CD14-positive monocyte (primary cell): ENCODE data around the gene SLC6A18. TPM values are rescaled to one million over a fixed set of nuclear protein-coding genes. Genes with fewer than 3 reads are reported as not detected.
"Not testable (repeated sequence)": the region's sequence is repeated elsewhere in the genome, so short reads cannot be mapped to it uniquely, and the experiment has no call there.

Source experiments
- DNase-seq, 3 donors: peaks; one replicate each; pipeline ENCODE4 v3.0.0-alpha.2; 2011 to 2022
- H2AFZ ChIP-seq: 2 replicates; pipeline ENCODE4 v1.6.0; 2012; ENCODE audit warnings: mild to moderate bottlenecking, low read depth, low read length, inconsistent platforms; ENCODE audit not compliant: insufficient read depth, poor library complexity, severe bottlenecking
- H3K27ac ChIP-seq, 2 donors: 1 replicate in 1 of 2; 2 replicates in 1 of 2; pipeline ENCODE4 v1.5.1; 2012 to 2013; ENCODE audit warnings: low read length in 2 of 2, control low read depth in 1 of 2, inconsistent platforms in 1 of 2, low read depth in 1 of 2, mild to moderate bottlenecking in 1 of 2
- H3K27me3 ChIP-seq, 2 donors: one replicate each; pipeline versions ENCODE4 v1.6.0 to v1.6.1; 2011 to 2013; ENCODE audit warnings: low read length in 2 of 2; ENCODE audit not compliant: control insufficient read depth in 2 of 2, insufficient read depth in 2 of 2
- H3K36me3 ChIP-seq, 2 donors: replicated peaks in 1 of 2; 1 replicate in 1 of 2; 2 replicates in 1 of 2; pipeline versions ENCODE4 v1.5.1 to v1.6.1; 2012 to 2013; ENCODE audit warnings: low read length in 2 of 2, control low read depth in 1 of 2, inconsistent platforms in 1 of 2, mild to moderate bottlenecking in 1 of 2; ENCODE audit not compliant: insufficient read depth in 2 of 2, control insufficient read depth in 1 of 2
- H3K4me1 ChIP-seq, 2 donors: 1 replicate in 1 of 2; 2 replicates in 1 of 2; pipeline versions ENCODE4 v1.5.1 to v1.6.1; 2012 to 2013; ENCODE audit warnings: low read length in 2 of 2, control low read depth in 1 of 2, inconsistent platforms in 1 of 2, mild to moderate bottlenecking in 1 of 2, moderate library complexity in 1 of 2; ENCODE audit not compliant: insufficient read depth in 2 of 2, control insufficient read depth in 1 of 2
- H3K4me2 ChIP-seq: replicated peaks from 2 replicates; pipeline ENCODE3; 2012; ENCODE audit warnings: low read length, moderate library complexity, mild to moderate bottlenecking; ENCODE audit not compliant: poor library complexity, severe bottlenecking; ENCODE audit errors: extremely low read depth
- H3K4me3 ChIP-seq, 3 experiments: fragments of 200-600 bp in 1 of 3; sonication (generic) in 1 of 3; replicated peaks in 1 of 3; 1 replicate in 2 of 3; 2 replicates in 1 of 3; pipeline ENCODE4 v1.5.1; 2011 to 2013; ENCODE audit warnings: low read length in 3 of 3, mild to moderate bottlenecking in 3 of 3, control low read depth in 2 of 3, low read depth in 2 of 3, inconsistent platforms in 1 of 3, moderate library complexity in 1 of 3
- H3K79me2 ChIP-seq: 2 replicates; pipeline ENCODE4 v1.6.0; 2012; ENCODE audit warnings: mild to moderate bottlenecking, control low read depth, inconsistent platforms, low read length, moderate library complexity; ENCODE audit not compliant: insufficient read depth
- H3K9ac ChIP-seq: 2 replicates; pipeline ENCODE4 v1.6.0; 2017; ENCODE audit warnings: low read length, mild to moderate bottlenecking; ENCODE audit not compliant: insufficient read depth, poor library complexity, severe bottlenecking
- H3K9me3 ChIP-seq, 2 donors: replicated peaks in 1 of 2; 1 replicate in 1 of 2; 2 replicates in 1 of 2; pipeline versions ENCODE4 v1.5.1 to v1.6.1; 2012 to 2013; ENCODE audit warnings: low read length in 2 of 2, control low read depth in 1 of 2; ENCODE audit not compliant: control insufficient read depth in 1 of 2, insufficient read depth in 1 of 2
- H4K20me1 ChIP-seq: 2 replicates; pipeline ENCODE4 v1.6.0; 2012; ENCODE audit warnings: mild to moderate bottlenecking, low read length, control low read depth, moderate library complexity; ENCODE audit not compliant: insufficient read depth
- H3K27ac Mint-ChIP-seq, 7 donors: one replicate each; pipeline ENCODE4 v1.8.0; 2020; ENCODE audit warnings: mild to moderate bottlenecking in 7 of 7, mixed read lengths in 7 of 7, moderate library complexity in 6 of 7, inconsistent platforms in 2 of 7
- H3K27me3 Mint-ChIP-seq, 3 donors: one replicate each; pipeline ENCODE4 v1.8.0; 2021 to 2022; ENCODE audit warnings: low read depth in 3 of 3, mild to moderate bottlenecking in 3 of 3, mixed read lengths in 3 of 3, moderate library complexity in 3 of 3, inconsistent platforms in 1 of 3
- H3K36me3 Mint-ChIP-seq, 2 donors: one replicate each; pipeline ENCODE4 v1.8.0; 2020; ENCODE audit warnings: mixed read lengths in 2 of 2, inconsistent platforms in 1 of 2, mild to moderate bottlenecking in 1 of 2
- H3K4me1 Mint-ChIP-seq: one replicate; pipeline ENCODE4 v1.8.0; 2020; ENCODE audit warnings: mild to moderate bottlenecking, mixed read lengths
- H3K4me3 Mint-ChIP-seq, 2 donors: one replicate each; pipeline ENCODE4 v1.8.0; 2020; ENCODE audit warnings: mild to moderate bottlenecking in 2 of 2, mixed read lengths in 2 of 2, moderate library complexity in 1 of 2
- H3K9me3 Mint-ChIP-seq, 7 donors: one replicate each; pipeline ENCODE4 v1.8.0; 2020 to 2022; ENCODE audit warnings: mixed read lengths in 7 of 7, mild to moderate bottlenecking in 6 of 7, moderate library complexity in 6 of 7, inconsistent platforms in 2 of 7
- CTCF ChIP-seq: fragments of 200-600 bp; IDR thresholded peaks from one replicate; pipeline ENCODE4 v1.8.0; 2022; ENCODE audit warnings: antibody characterized with exemption, mild to moderate bottlenecking
- WGBS: methylation state at CpG from one replicate; pipeline ENCODE4 v1.1.5; 2013; ENCODE audit warnings: missing lambda C conversion rate; ENCODE audit not compliant: insufficient coverage; 5-methylcytosine and 5-hydroxymethylcytosine counted together
- intact Hi-C, 2 donors: fragments of 100-400 bp; cut with micrococcal nuclease; formaldehyde crosslinking; loops; one replicate each; pipeline versions ENCODE4 v1.15.0 to v1.15.1; 2023
- polyA plus RNA-seq, 3 donors: library from polyadenylated mRNA; depleted of rRNA in 1 of 3; unstranded in 2 of 3; stranded (reverse) in 1 of 3; fragments of 300-500 nt in 2 of 3; fragments of >200 nt in 1 of 3; fragmentation: Illumina TruSeq in 2 of 3; gene quantifications; 1 replicate in 2 of 3; 2 replicates in 1 of 3; pipeline ENCODE4 v1.2.3, GENCODE V29; 2012 to 2021

SLC6A18 gene
- polyA plus RNA-seq, 3 donors = not detected

GRCh38 chr5:1265461-1266455 is 40.6 kb downstream of the SLC6A18 start:
- WGBS = 97% methylated on average over 32 of the region's 40 CpGs

GRCh38 chr5:1266791-1267190 is 41.6 kb downstream of the SLC6A18 start:
- Histone ChIP-seq H3K4me1 (no peaks in the 10 kb centered on the region), H2AFZ (no peak overlapping the region), H4K20me1 (no peaks in the 10 kb centered on the region), H3K27ac (no peak overlapping the region), H3K9me3 (peaks cover 23 to 51% of the 10 kb centered on the region in 2 donors), H3K79me2 (no peaks in the 10 kb centered on the region), H3K9ac (no peak overlapping the region), H3K4me3 (no peak overlapping the region), H3K36me3 (no peaks in the 10 kb centered on the region), H3K4me2 (no peak overlapping the region), H3K27me3 (no peaks in the 10 kb centered on the region)
- no peak for TF ChIP-seq CTCF
- H3K4me3 Mint-ChIP-seq = no peak overlapping the region
- no peaks in the 10 kb centered on the region for H3K4me1 Mint-ChIP-seq
- no peak overlapping the region for H3K27ac Mint-ChIP-seq
- peaks cover 0 to 3% (median 0%) of the 10 kb centered on the region in 3 donors for H3K27me3 Mint-ChIP-seq
- intact Hi-C loops = no loop called here
- H3K36me3 Mint-ChIP-seq = no peaks in the 10 kb centered on the region
- WGBS = 96% methylated on average over 4 of the region's 9 CpGs
- DNase-seq = no peak
- peaks cover 26 to 41% (median 35%) of the 10 kb centered on the region in 7 donors for H3K9me3 Mint-ChIP-seq

More at GRCh38 chr5:1265461-1266455, 40.6 kb downstream of the SLC6A18 start:
- TF ChIP-seq CTCF = no peak
- no peak overlapping the region for H2AFZ ChIP-seq
- Mint-ChIP-seq H3K4me3 (no peak overlapping the region), H3K27me3 (peaks cover 0 to 2% (median 0%) of the 10 kb centered on the region in 3 donors), H3K9me3 (peaks cover 26 to 45% (median 33%) of the 10 kb centered on the region in 7 donors), H3K4me1 (no peaks in the 10 kb centered on the region), H3K27ac (no peak overlapping the region), H3K36me3 (no peaks in the 10 kb centered on the region)
- no peaks in the 10 kb centered on the region for H4K20me1 ChIP-seq
- H3K27me3 ChIP-seq = no peaks in the 10 kb centered on the region
- H3K4me1 ChIP-seq = no peaks in the 10 kb centered on the region
- H3K79me2 ChIP-seq = no peaks in the 10 kb centered on the region
- H3K27ac ChIP-seq = no peak overlapping the region
- no peak overlapping the region for H3K9ac ChIP-seq
- intact Hi-C loops = no loop called here
- peaks cover 23 to 51% of the 10 kb centered on the region in 2 donors for H3K9me3 ChIP-seq
- DNase-seq = no peak
- no peaks in the 10 kb centered on the region for H3K36me3 ChIP-seq
- H3K4me2 ChIP-seq = no peak overlapping the region
- no peak overlapping the region for H3K4me3 ChIP-seq

GRCh38 chr5:1267464-1267863 is 42.3 kb downstream of the SLC6A18 start:
- H3K27ac ChIP-seq, H3K27ac Mint-ChIP-seq, H3K4me2 ChIP-seq, H3K79me2 ChIP-seq, H4K20me1 ChIP-seq, intact Hi-C loops, H3K4me1 Mint-ChIP-seq, H2AFZ ChIP-seq, H3K4me3 Mint-ChIP-seq, H3K27me3 Mint-ChIP-seq, H3K4me1 ChIP-seq, H3K36me3 Mint-ChIP-seq, DNase-seq, H3K9ac ChIP-seq, H3K36me3 ChIP-seq, H3K27me3 ChIP-seq, H3K4me3 ChIP-seq: not testable (repeated sequence)
- WGBS = no CpG with 5 or more reads among the region's 5 CpGs
- peaks cover 20 to 42% (median 32%) of the 10 kb centered on the region in 7 donors for H3K9me3 Mint-ChIP-seq
- peaks cover 18 to 52% of the 10 kb centered on the region in 2 donors for H3K9me3 ChIP-seq
